ENCODE measurements around the gene CBX3.

The CBX3 gene

GRCh38 chr7:26233902-26234511 lies 32.5 kb downstream of the CBX3 start:
- TF ChIP-seq CTCF (IDR thresholded peaks at IDR 0.05; ENCODE audit: low read depth, low read length) (no peak; the same call in 1 of the 2 replicates), EZH2phosphoT487 (IDR thresholded peaks at IDR 0.05; ENCODE audit: low read depth) (no peak)

GRCh38 chr7:26237035-26237807 lies 35.7 kb downstream of the CBX3 start:
- Histone ChIP-seq H2AFZ (ENCODE audit: low read depth, low read length) (no peak overlapping the region), H3K27ac (ENCODE audit: low read length) (no peak overlapping the region)
- no peak for TF ChIP-seq EZH2phosphoT487 (IDR thresholded peaks at IDR 0.05; ENCODE audit: low read depth)

More at GRCh38 chr7:26233902-26234511, 32.5 kb downstream of the CBX3 start:
- Histone ChIP-seq H4K20me1 (ENCODE audit: insufficient read depth, low read length) (no peaks in the 10 kb centered on the region), H3K36me3 (replicated peaks; ENCODE audit: low read depth, low read length) (no peaks in the 10 kb centered on the region), H2AFZ (ENCODE audit: low read depth, low read length) (no peak overlapping the region), H3K4me2 (ENCODE audit: low read length) (no peak overlapping the region), H3K4me1 (ENCODE audit: low read length) (no peaks in the 10 kb centered on the region), H3K79me2 (ENCODE audit: low read length) (no peaks in the 10 kb centered on the region), H3K27me3 (ENCODE audit: low read depth, low read length) (no peaks in the 10 kb centered on the region), H3K4me3 (ENCODE audit: low read length) (no peak overlapping the region), H3K27ac (ENCODE audit: low read length) (no peak overlapping the region), H3K9me3 (ENCODE audit: insufficient read depth, low read length) (no peaks in the 10 kb centered on the region), H3K9ac (ENCODE audit: low read length) (no peak overlapping the region)

GRCh38 chr7:26238032-26238431 lies 36.5 kb downstream of the CBX3 start:
- Histone ChIP-seq H3K4me2 (ENCODE audit: low read length) (no peak overlapping the region), H3K9me3 (ENCODE audit: insufficient read depth, low read length) (no peaks in the 10 kb centered on the region), H3K36me3 (replicated peaks; ENCODE audit: low read depth, low read length) (no peaks in the 10 kb centered on the region), H3K9ac (ENCODE audit: low read length) (no peak overlapping the region), H3K27me3 (ENCODE audit: low read depth, low read length) (no peaks in the 10 kb centered on the region), H3K27ac (ENCODE audit: low read length) (no peak overlapping the region), H3K4me3 (ENCODE audit: low read length) (no peak overlapping the region), H3K79me2 (ENCODE audit: low read length) (no peaks in the 10 kb centered on the region), H4K20me1 (ENCODE audit: insufficient read depth, low read length) (no peaks in the 10 kb centered on the region), H3K4me1 (ENCODE audit: low read length) (no peaks in the 10 kb centered on the region), H2AFZ (ENCODE audit: low read depth, low read length) (no peak overlapping the region)
- TF ChIP-seq EZH2phosphoT487 (IDR thresholded peaks at IDR 0.05; ENCODE audit: low read depth) (no peak), CTCF (IDR thresholded peaks at IDR 0.05; ENCODE audit: low read depth, low read length) (no peak)

More at GRCh38 chr7:26237035-26237807, 35.7 kb downstream of the CBX3 start:
- H3K36me3 ChIP-seq (replicated peaks; ENCODE audit: low read depth, low read length): no peaks in the 10 kb centered on the region
- no peak overlapping the region for H3K9ac ChIP-seq (ENCODE audit: low read length)
- H3K9me3 ChIP-seq (ENCODE audit: insufficient read depth, low read length): no peaks in the 10 kb centered on the region
- H3K4me3 ChIP-seq (ENCODE audit: low read length): no peak overlapping the region
- H3K27me3 ChIP-seq (ENCODE audit: low read depth, low read length): no peaks in the 10 kb centered on the region
- H4K20me1 ChIP-seq (ENCODE audit: insufficient read depth, low read length): no peaks in the 10 kb centered on the region
- no peaks in the 10 kb centered on the region for H3K4me1 ChIP-seq (ENCODE audit: low read length)
- no peaks in the 10 kb centered on the region for H3K79me2 ChIP-seq (ENCODE audit: low read length)
- H3K4me2 ChIP-seq (ENCODE audit: low read length): no peak overlapping the region

GRCh38 chr7:26245150-26245549 lies 43.6 kb downstream of the CBX3 start:
- Histone ChIP-seq H3K79me2 (ENCODE audit: low read length) (no peaks in the 10 kb centered on the region), H3K9ac (ENCODE audit: low read length) (no peak overlapping the region), H3K36me3 (replicated peaks; ENCODE audit: low read depth, low read length) (no peaks in the 10 kb centered on the region), H3K27me3 (ENCODE audit: low read depth, low read length) (no peaks in the 10 kb centered on the region), H3K9me3 (ENCODE audit: insufficient read depth, low read length) (no peaks in the 10 kb centered on the region), H3K27ac (ENCODE audit: low read length) (no peak overlapping the region), H3K4me3 (ENCODE audit: low read length) (no peak overlapping the region), H3K4me2 (ENCODE audit: low read length) (no peak overlapping the region), H3K4me1 (ENCODE audit: low read length) (no peaks in the 10 kb centered on the region), H4K20me1 (ENCODE audit: insufficient read depth, low read length) (no peaks in the 10 kb centered on the region), H2AFZ (ENCODE audit: low read depth, low read length) (no peak overlapping the region)
- TF ChIP-seq CTCF (IDR thresholded peaks at IDR 0.05; ENCODE audit: low read depth, low read length): no peak
- no peak for TF ChIP-seq EZH2phosphoT487 (IDR thresholded peaks at IDR 0.05; ENCODE audit: low read depth)
